Activated CD4-positive, alpha-beta memory T cell treated with anti-CD3 and anti-CD28 coated beads for 36 hours (primary cell): ENCODE results near the gene IFNLR1. TPM values are rescaled to one million over a fixed set of nuclear protein-coding genes. Genes with fewer than 3 reads are reported as not detected.

Source experiments
- CTCF ChIA-PET: fragments of 350-600 bp; sonication (Branson Sonifier 250); formaldehyde crosslinking; loops from one replicate; lab custom pipeline; 2021; ENCODE audit warnings: antibody characterized with exemption, inconsistent platforms; lab: Charles Lee
- POLR2A ChIA-PET: fragments of 350-600 bp; sonication (Branson Sonifier 250); formaldehyde crosslinking; loops from one replicate; lab custom pipeline; 2021; ENCODE audit warnings: antibody characterized with exemption; lab: Charles Lee
- DNase-seq: peaks from one replicate; pipeline ENCODE4 v3.0.0-alpha.2; 2020
- H3K27ac Mint-ChIP-seq: one replicate; pipeline ENCODE4 v1.8.0; 2021; ENCODE audit warnings: mixed read lengths
- H3K27me3 Mint-ChIP-seq: one replicate; pipeline ENCODE4 v1.8.0; 2021; ENCODE audit warnings: mixed read lengths
- H3K36me3 Mint-ChIP-seq: one replicate; pipeline ENCODE4 v1.8.0; 2021; ENCODE audit warnings: mixed read lengths
- H3K4me1 Mint-ChIP-seq: one replicate; pipeline ENCODE4 v1.8.0; 2021; ENCODE audit warnings: low read depth, mixed read lengths
- H3K4me3 Mint-ChIP-seq: one replicate; pipeline ENCODE4 v1.8.0; 2021; ENCODE audit warnings: mild to moderate bottlenecking, mixed read lengths
- H3K9me3 Mint-ChIP-seq: one replicate; pipeline ENCODE4 v1.8.0; 2021; ENCODE audit warnings: mixed read lengths
- intact Hi-C: fragments of 100-400 bp; cut with micrococcal nuclease; formaldehyde crosslinking; loops from one replicate; pipeline ENCODE4 v1.15.1; 2023
- total RNA-seq, 2 experiments: library from RNA; stranded (reverse); gene quantifications; one replicate each; pipeline ENCODE4 v1.2.3, GENCODE V29; 2021

The IFNLR1 gene
- total RNA-seq, 2 experiments from 2014 or later: 6.2 to 10.0 TPM

DNA sequence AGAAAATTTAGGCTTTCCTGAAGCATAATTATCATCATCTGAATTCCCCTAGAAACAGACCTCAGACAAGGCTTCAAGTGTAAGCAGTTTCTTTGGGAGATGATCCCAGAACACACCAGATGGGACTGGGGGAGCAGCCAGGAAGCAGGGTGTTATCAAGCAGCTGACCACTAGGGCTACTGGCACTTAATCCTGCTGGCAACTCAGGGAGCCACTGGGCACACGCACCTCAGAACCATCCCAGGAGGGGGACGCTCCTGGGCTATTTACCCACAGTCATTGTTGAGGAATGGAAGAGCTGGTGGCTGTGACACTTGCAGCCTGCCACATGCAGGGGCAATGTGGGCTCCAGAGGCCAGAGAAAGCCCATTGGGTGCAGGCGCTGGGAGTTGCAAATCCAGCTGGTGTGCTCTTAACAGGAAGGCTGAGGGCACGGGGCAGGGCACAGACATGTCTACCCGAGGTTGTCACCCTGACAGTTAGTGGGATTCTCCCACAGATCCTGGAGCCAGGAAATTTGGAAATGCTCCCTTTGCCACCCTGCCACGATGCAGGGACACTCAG is 29.1 kb downstream of the IFNLR1 start:
- POLR2A ChIA-PET: no interaction called here
- Mint-ChIP-seq H3K36me3 (peaks cover 2% of the 10 kb centered on the region), H3K4me3 (no peak overlapping the region), H3K4me1 (peaks cover 2% of the 10 kb centered on the region), H3K27me3 (no peaks in the 10 kb centered on the region), H3K9me3 (no peaks in the 10 kb centered on the region), H3K27ac (no peak overlapping the region)
- intact Hi-C loops: no loop called here
- CTCF ChIA-PET: interaction anchor here (0.9 to 1.6 kb wide), 2 partner anchors 8 to 24 kb away, joined by 3 to 10 read pairs; no protein-coding TSS in a partner anchor
- no peak for DNase-seq

- no peak for DNase-seq
- POLR2A ChIA-PET: no interaction called here
- no peak overlapping the region for H3K27ac Mint-ChIP-seq
- peaks cover 2% of the 10 kb centered on the region for H3K36me3 Mint-ChIP-seq
- H3K27me3 Mint-ChIP-seq: peaks cover 2% of the 10 kb centered on the region
- intact Hi-C loops: no loop called here
- H3K4me1 Mint-ChIP-seq: peaks cover 2% of the 10 kb centered on the region
- CTCF ChIA-PET: interaction anchor here (0.9 kb wide), 1 partner anchor 42 kb away, joined by 3 read pairs; no protein-coding TSS in a partner anchor
- no peaks in the 10 kb centered on the region for H3K9me3 Mint-ChIP-seq
- no peak overlapping the region for H3K4me3 Mint-ChIP-seq
These were observed 30.4 kb downstream of the IFNLR1 start for GRCh38 chr1:24156542-24157260.

GRCh38 chr1:24155011-24155782 is 31.9 kb downstream of the IFNLR1 start:
- intact Hi-C loops: no loop called here
- DNase-seq: peak; percentile 22
- peaks cover 11% of the 10 kb centered on the region for H3K4me1 Mint-ChIP-seq
- H3K27ac Mint-ChIP-seq: no peak overlapping the region
- H3K9me3 Mint-ChIP-seq: no peaks in the 10 kb centered on the region
- CTCF ChIA-PET: interaction anchor here (0.6 to 1.5 kb wide), 7 partner anchors 11 to 254 kb away, joined by 3 to 5 read pairs (median 3); no protein-coding TSS in a partner anchor
- H3K4me3 Mint-ChIP-seq: no peak overlapping the region
- peaks cover 16% of the 10 kb centered on the region for H3K27me3 Mint-ChIP-seq
- peaks cover 2% of the 10 kb centered on the region for H3K36me3 Mint-ChIP-seq
- POLR2A ChIA-PET: no interaction called here

DNA sequence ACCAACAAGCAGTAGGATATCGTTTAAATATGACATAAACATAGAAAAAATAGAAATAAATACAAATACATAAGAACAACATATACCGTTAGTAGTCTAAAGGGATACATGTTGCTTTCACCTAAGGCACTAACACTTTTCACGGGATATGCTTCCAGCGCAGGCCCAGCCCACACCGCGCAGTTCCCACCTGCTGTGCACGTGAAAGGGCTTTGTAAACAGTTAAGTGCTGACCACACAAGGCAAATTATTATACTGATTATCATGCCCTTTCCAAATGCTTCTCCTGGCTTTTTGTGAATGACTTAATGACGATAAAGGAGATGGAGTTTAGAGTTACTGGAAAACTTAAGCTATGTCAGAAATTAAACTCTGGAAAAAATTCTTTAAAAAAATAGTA is 32.9 kb downstream of the IFNLR1 start:
- ChIA-PET POLR2A (no interaction called here), CTCF (interaction anchor here (0.6 to 2.9 kb wide), 4 partner anchors 10 to 255 kb away, joined by 3 to 23 read pairs (median 4); no protein-coding TSS in a partner anchor)
- H3K4me1 Mint-ChIP-seq: peaks cover 17% of the 10 kb centered on the region
- no peak overlapping the region for H3K27ac Mint-ChIP-seq
- H3K36me3 Mint-ChIP-seq: no peaks in the 10 kb centered on the region
- intact Hi-C loops: loop anchor here (5.0 kb wide), 1 partner anchor 488 kb away; the partner anchor contains the start of gene SRRM1
- H3K27me3 Mint-ChIP-seq: peaks cover 16% of the 10 kb centered on the region
- no peaks in the 10 kb centered on the region for H3K9me3 Mint-ChIP-seq
- H3K4me3 Mint-ChIP-seq: no peak overlapping the region
- no peak for DNase-seq

DNA sequence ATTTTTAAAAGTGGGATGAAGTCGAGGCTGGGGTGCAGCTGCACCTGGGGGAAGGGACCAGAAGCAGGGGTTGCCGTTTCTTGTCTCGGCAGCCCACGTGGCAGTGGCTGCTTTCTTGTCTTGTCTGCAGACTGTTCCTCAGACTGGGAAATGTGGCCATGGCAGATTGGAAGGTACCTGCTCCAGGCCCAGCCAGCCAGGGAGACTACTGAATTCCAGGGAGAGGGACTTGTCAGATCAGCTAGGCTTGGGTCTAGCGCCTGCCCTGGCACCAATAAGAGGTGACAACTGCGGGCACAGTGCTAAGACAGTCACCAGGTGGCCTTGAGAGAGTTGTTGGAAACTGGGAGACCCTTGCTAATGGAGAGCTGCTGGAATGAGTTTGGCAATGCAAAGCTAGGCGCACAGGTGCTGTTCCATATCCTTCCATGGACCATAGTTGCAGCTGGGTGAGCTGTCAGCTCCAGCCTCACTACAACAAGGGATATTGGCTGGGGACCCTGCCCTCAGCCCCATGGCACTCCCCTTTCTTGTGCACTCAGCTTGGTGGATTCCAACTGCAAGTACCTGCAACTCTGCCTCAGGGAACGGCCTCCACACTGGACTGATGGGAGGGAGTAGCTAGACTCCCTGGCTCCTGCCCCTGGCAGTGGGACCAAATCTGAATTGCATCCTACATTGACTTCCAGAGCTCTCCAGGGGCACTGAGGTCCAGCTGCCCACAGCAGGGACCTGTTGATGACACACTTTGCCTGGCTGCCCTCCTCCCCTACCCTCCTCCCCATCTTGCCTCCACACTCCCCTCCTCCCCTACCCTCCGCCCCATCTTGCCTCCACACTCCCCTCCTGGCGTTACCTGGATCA is 34.2 kb downstream of the IFNLR1 start:
- POLR2A ChIA-PET: no interaction called here
- DNase-seq: no peak
- CTCF ChIA-PET: interaction anchor here (1.8 to 2.9 kb wide), 4 partner anchors 46 to 434 kb away, joined by 5 to 23 read pairs (median 8); no protein-coding TSS in a partner anchor
- Mint-ChIP-seq H3K4me3 (no peak overlapping the region), H3K27me3 (peaks cover 16% of the 10 kb centered on the region), H3K36me3 (no peaks in the 10 kb centered on the region), H3K9me3 (no peaks in the 10 kb centered on the region), H3K27ac (no peak overlapping the region), H3K4me1 (peaks cover 17% of the 10 kb centered on the region)
- intact Hi-C loops: loop anchor here (5.0 kb wide), 1 partner anchor 489 kb away; the partner anchor contains the start of gene SRRM1

GRCh38 chr1:24151175-24151533 is 35.9 kb downstream of the IFNLR1 start:
- Mint-ChIP-seq H3K4me3 (no peak overlapping the region), H3K27me3 (peaks cover 16% of the 10 kb centered on the region), H3K9me3 (no peaks in the 10 kb centered on the region), H3K4me1 (peaks cover 17% of the 10 kb centered on the region), H3K36me3 (no peaks in the 10 kb centered on the region), H3K27ac (no peak overlapping the region)
- ChIA-PET CTCF (interaction anchor here (0.6 to 2.9 kb wide), 23 partner anchors 8 to 684 kb away, joined by 3 to 77 read pairs (median 9); partner anchors contain the start of genes IFNLR1 and NIPAL3), POLR2A (no interaction called here)
- no peak for DNase-seq
- intact Hi-C loops: loop anchor here (2.0 to 5.0 kb wide), 2 partner anchors 170 to 491 kb away; partner anchors contain the start of gene SRRM1

GRCh38 chr1:24150234-24151174 is 36.6 kb downstream of the IFNLR1 start:
- Mint-ChIP-seq H3K4me1 (peaks cover 17% of the 10 kb centered on the region), H3K4me3 (peak overlapping the region; percentile 63)

GRCh38 chr1:24149866-24150233 is 37.2 kb downstream of the IFNLR1 start:
- intact Hi-C loops: loop anchor here (1.0 to 5.0 kb wide), 4 partner anchors 37 to 492 kb away; partner anchors contain the start of genes IFNLR1 and SRRM1
- Mint-ChIP-seq H3K36me3 (no peaks in the 10 kb centered on the region), H3K9me3 (no peaks in the 10 kb centered on the region), H3K4me1 (peaks cover 15% of the 10 kb centered on the region), H3K4me3 (no peak overlapping the region), H3K27me3 (peaks cover 16% of the 10 kb centered on the region), H3K27ac (no peak overlapping the region)
- ChIA-PET POLR2A (interaction anchor here (0.5 to 1.5 kb wide), 3 partner anchors 37 to 493 kb away, joined by 3 to 6 read pairs (median 4); partner anchors contain the start of genes IFNLR1 and SRRM1), CTCF (interaction anchor here (0.6 to 2.6 kb wide), 57 partner anchors 9 to 685 kb away, joined by 3 to 77 read pairs (median 4); partner anchors contain the start of genes IFNLR1, MYOM3 and NIPAL3)
- peak; percentile 73 for DNase-seq

More at GRCh38 chr1:24150234-24151174, 36.6 kb downstream of the IFNLR1 start:
- H3K36me3 Mint-ChIP-seq: no peaks in the 10 kb centered on the region
- ChIA-PET CTCF (interaction anchor here (0.6 to 2.6 kb wide), 58 partner anchors 8 to 684 kb away, joined by 3 to 77 read pairs (median 4); partner anchors contain the start of genes IFNLR1, MYOM3 and NIPAL3), POLR2A (interaction anchor here (0.5 to 1.5 kb wide), 3 partner anchors 37 to 493 kb away, joined by 3 to 6 read pairs (median 4); partner anchors contain the start of genes IFNLR1 and SRRM1)
- intact Hi-C loops: loop anchor here (1.0 to 5.0 kb wide), 4 partner anchors 37 to 492 kb away; partner anchors contain the start of genes IFNLR1 and SRRM1
- peaks cover 16% of the 10 kb centered on the region for H3K27me3 Mint-ChIP-seq
- H3K9me3 Mint-ChIP-seq: no peaks in the 10 kb centered on the region
- no peak overlapping the region for H3K27ac Mint-ChIP-seq
- peak; percentile 93 for DNase-seq

- DNase-seq: no peak
- no peaks in the 10 kb centered on the region for H3K36me3 Mint-ChIP-seq
- CTCF ChIA-PET: interaction anchor here (0.8 to 1.9 kb wide), 5 partner anchors 12 to 440 kb away, joined by 3 to 13 read pairs (median 3); no protein-coding TSS in a partner anchor
- no peak overlapping the region for H3K27ac Mint-ChIP-seq
- no peak overlapping the region for H3K4me3 Mint-ChIP-seq
- H3K4me1 Mint-ChIP-seq: peaks cover 15% of the 10 kb centered on the region
- H3K9me3 Mint-ChIP-seq: no peaks in the 10 kb centered on the region
- intact Hi-C loops: no loop called here
- H3K27me3 Mint-ChIP-seq: peaks cover 20% of the 10 kb centered on the region
- POLR2A ChIA-PET: no interaction called here
These were observed 39.3 kb downstream of the IFNLR1 start for GRCh38 chr1:24147816-24148215.

GRCh38 chr1:24147194-24147593 is 39.9 kb downstream of the IFNLR1 start:
- no peak for DNase-seq
- Mint-ChIP-seq H3K9me3 (no peaks in the 10 kb centered on the region), H3K4me3 (no peak overlapping the region), H3K27ac (no peak overlapping the region), H3K4me1 (peaks cover 15% of the 10 kb centered on the region), H3K27me3 (peaks cover 20% of the 10 kb centered on the region), H3K36me3 (no peaks in the 10 kb centered on the region)
- intact Hi-C loops: no loop called here
- CTCF ChIA-PET: interaction anchor here (1.0 to 1.9 kb wide), 2 partner anchors 14 to 245 kb away, joined by 3 to 13 read pairs; no protein-coding TSS in a partner anchor
- POLR2A ChIA-PET: no interaction called here
